Chondrocyte (in vitro differentiated cells): ENCODE results near the gene OPTC. TPM values are rescaled to one million over a fixed set of nuclear protein-coding genes. Genes with fewer than 3 reads are reported as not detected.
A peak's percentile ranks its signal among the peaks of the same experiment; 100 is the strongest.
"Not testable (repeated sequence)": the region's sequence is repeated elsewhere in the genome, so short reads cannot be mapped to it uniquely, and the experiment has no call there.

ENCODE experiments used
- DNase-seq: peaks from one replicate; pipeline ENCODE4 v3.0.0; 2021; ENCODE audit warnings: mixed read lengths, low spot score
- H3K27ac Mint-ChIP-seq: one replicate; pipeline ENCODE4 v1.8.0; 2021; ENCODE audit warnings: mild to moderate bottlenecking, moderate library complexity, mixed read lengths; ENCODE audit not compliant: unreplicated experiment
- H3K27me3 Mint-ChIP-seq: 2 replicates; pipeline ENCODE4 v1.8.0; 2021; ENCODE audit warnings: low read depth, mixed read lengths
- H3K36me3 Mint-ChIP-seq: 2 replicates; pipeline ENCODE4 v1.8.0; 2021; ENCODE audit warnings: low read depth, mixed read lengths
- H3K4me1 Mint-ChIP-seq: 2 replicates; pipeline ENCODE4 v1.8.0; 2021; ENCODE audit warnings: low read depth, mild to moderate bottlenecking, mixed read lengths
- H3K4me3 Mint-ChIP-seq: one replicate; pipeline ENCODE4 v1.8.0; 2021; ENCODE audit warnings: mild to moderate bottlenecking, moderate library complexity, mixed read lengths; ENCODE audit not compliant: unreplicated experiment
- H3K9me3 Mint-ChIP-seq: 2 replicates; pipeline ENCODE4 v1.8.0; 2021; ENCODE audit warnings: low read depth, mixed read lengths
- CTCF ChIP-seq: fragments of 200-600 bp; sonication (generic); IDR thresholded peaks from 2 replicates; pipeline ENCODE4 v1.5.0; 2021; ENCODE audit warnings: antibody characterized with exemption, mild to moderate bottlenecking, moderate library complexity
- total RNA-seq: library from RNA; stranded (reverse); gene quantifications from 3 replicates; pipeline ENCODE4 v1.2.1, GENCODE V29; 2021

The OPTC gene
- total RNA-seq, 1 donor from 2014 or later = not detected

DNA sequence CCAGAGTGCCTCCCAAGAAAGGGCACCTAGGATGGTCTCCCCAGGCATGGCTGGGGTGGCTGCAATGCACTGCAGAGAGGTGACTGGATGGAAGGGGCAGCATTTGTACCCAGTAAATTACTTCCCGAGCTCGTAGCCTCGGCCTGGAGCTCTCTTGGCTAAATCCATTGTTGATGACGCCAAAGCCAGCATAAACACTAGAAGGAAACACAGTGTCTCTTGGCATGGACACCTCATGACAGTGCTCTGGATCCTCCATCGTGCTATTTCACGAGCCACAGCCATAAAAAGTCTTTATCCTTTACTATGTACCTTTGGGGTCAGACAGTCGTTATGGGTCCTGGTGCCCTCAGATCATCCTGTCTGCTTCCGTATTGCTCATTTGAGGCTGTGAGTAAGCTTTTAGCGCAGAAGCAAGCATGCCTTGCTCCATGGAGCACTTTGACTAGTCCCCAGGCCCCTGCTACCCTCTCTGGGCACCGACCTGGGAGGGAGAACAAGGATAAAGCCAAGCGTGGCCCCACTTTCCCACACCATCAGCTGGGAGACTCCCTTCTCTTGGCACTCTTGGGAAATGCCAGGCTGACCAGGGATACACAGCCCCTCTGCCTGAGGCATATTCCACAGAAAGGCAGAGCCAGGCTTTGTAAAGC, 28.7 kb upstream of the OPTC start:
- H3K4me1 Mint-ChIP-seq = peaks cover 63% of the 10 kb centered on the region
- no peaks in the 10 kb centered on the region for H3K27me3 Mint-ChIP-seq
- H3K36me3 Mint-ChIP-seq = no peaks in the 10 kb centered on the region
- H3K4me3 Mint-ChIP-seq = no peak overlapping the region
- no peak for DNase-seq
- H3K27ac Mint-ChIP-seq = peak overlapping the region; percentile 94
- H3K9me3 Mint-ChIP-seq = no peaks in the 10 kb centered on the region
- TF ChIP-seq CTCF = no peak

DNA sequence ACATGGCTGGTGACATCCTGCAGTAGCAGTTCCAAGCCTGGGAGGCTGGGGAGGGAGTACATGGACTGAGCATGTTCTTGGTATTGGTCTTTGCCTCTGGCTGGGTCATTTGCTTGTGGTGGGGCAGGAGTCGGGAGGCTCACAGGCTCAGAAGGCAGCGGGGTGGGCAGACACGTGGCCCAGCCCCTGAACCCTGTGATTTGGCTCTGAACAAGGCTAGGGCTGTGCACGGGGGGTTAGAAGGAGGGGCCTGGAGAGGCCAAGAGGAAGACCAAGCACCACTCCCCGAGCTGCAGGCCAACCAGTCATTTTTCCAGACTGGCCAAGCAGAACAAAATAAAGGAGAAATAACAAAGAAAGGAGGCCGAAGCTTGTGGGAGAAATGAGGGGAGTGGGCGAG, 28.0 kb upstream of the OPTC start:
- no peak for TF ChIP-seq CTCF
- no peak for DNase-seq
- Mint-ChIP-seq H3K9me3 (no peaks in the 10 kb centered on the region), H3K4me1 (peaks cover 63% of the 10 kb centered on the region), H3K27me3 (no peaks in the 10 kb centered on the region), H3K36me3 (no peaks in the 10 kb centered on the region), H3K4me3 (no peak overlapping the region), H3K27ac (peak overlapping the region; percentile 94)

DNA sequence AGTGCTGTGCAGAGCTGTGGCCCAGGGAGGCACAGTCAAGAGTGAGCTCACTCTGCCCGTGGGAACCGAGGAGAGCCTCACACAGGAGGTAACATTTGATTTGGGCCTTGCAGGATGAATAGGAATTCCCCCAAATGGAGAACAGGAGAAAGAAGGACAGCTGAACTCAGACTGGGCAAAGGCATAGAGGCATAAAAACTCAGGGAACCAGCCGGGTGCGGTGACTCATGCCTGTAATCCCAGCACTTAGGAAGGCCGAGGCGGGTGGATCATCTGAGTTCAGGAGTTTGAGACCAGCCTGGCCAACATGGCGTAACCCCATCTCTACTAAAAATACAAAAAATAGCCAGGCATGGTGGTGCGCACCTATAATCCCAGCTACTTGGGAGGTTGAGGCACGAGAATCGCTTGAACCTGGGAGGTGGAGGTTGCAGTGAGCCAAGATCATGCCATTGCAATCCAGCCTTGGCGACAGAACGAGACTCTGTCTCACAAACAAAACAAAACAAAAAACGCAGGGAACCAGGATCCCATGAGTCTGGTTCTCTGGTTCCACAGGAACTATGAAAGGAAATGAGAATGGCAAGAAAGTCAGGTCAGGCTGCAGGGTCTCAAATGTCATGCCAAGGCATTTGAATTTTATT, 26.9 kb upstream of the OPTC start:
- not testable (repeated sequence) for H3K9me3 Mint-ChIP-seq, H3K4me3 Mint-ChIP-seq, H3K36me3 Mint-ChIP-seq, DNase-seq, H3K27me3 Mint-ChIP-seq
- peak overlapping the region; percentile 94 for H3K27ac Mint-ChIP-seq
- peaks cover 59% of the 10 kb centered on the region for H3K4me1 Mint-ChIP-seq

GRCh38 chr1:203467550-203467921, 26.4 kb upstream of the OPTC start:
- Mint-ChIP-seq H3K27me3 (no peaks in the 10 kb centered on the region), H3K4me3 (no peak overlapping the region), H3K9me3 (no peaks in the 10 kb centered on the region), H3K36me3 (no peaks in the 10 kb centered on the region), H3K27ac (peak overlapping the region; percentile 94), H3K4me1 (peaks cover 56% of the 10 kb centered on the region)
- no peak for TF ChIP-seq CTCF
- no peak for DNase-seq

GRCh38 chr1:203468326-203468725, 25.6 kb upstream of the OPTC start:
- Mint-ChIP-seq H3K4me1 (peaks cover 48% of the 10 kb centered on the region), H3K9me3 (no peaks in the 10 kb centered on the region), H3K4me3 (no peak overlapping the region), H3K27me3 (no peaks in the 10 kb centered on the region), H3K36me3 (no peaks in the 10 kb centered on the region), H3K27ac (no peak overlapping the region)
- TF ChIP-seq CTCF = no peak
- DNase-seq = no peak

GRCh38 chr1:203470240-203470639, 23.7 kb upstream of the OPTC start:
- H3K9me3 Mint-ChIP-seq = no peaks in the 10 kb centered on the region
- no peak for DNase-seq
- no peak for TF ChIP-seq CTCF
- H3K4me1 Mint-ChIP-seq = peaks cover 37% of the 10 kb centered on the region
- no peak overlapping the region for H3K4me3 Mint-ChIP-seq
- H3K27ac Mint-ChIP-seq = no peak overlapping the region
- no peaks in the 10 kb centered on the region for H3K27me3 Mint-ChIP-seq
- no peaks in the 10 kb centered on the region for H3K36me3 Mint-ChIP-seq
